Measurements from ENCODE around the gene ACAN. TPM values are rescaled to one million over a fixed set of nuclear protein-coding genes. Genes with fewer than 3 reads are reported as not detected.

Gene ACAN
- total RNA-seq, 1 donor from 2014 or later, result 113 TPM

GRCh38 chr15:88839146-88839545, 35.9 kb downstream of the ACAN start:
- H3K4me3 ChIP-seq, result no peak overlapping the region
- intact Hi-C loops (cut with DNase I), result no loop called here
- H3K36me3 ChIP-seq, result peaks cover 2 to 28% of the 10 kb centered on the region in 2 donors
- no peak for TF ChIP-seq CTCF (IDR thresholded peaks at IDR 0.05)
- no peaks in the 10 kb centered on the region for H3K9me3 ChIP-seq
- H3K4me1 ChIP-seq, result peaks cover 0 to 2% of the 10 kb centered on the region in 2 donors
- H3K27me3 ChIP-seq, result no peaks in the 10 kb centered on the region
- H3K27ac ChIP-seq, result no peak overlapping the region
- no peak for DNase-seq (ENCODE audit: low spot score in 2 of 2)

GRCh38 chr15:88839961-88840360, 36.7 kb downstream of the ACAN start:
- Histone ChIP-seq H3K27ac (no peak overlapping the region), H3K36me3 (peaks cover 2 to 28% of the 10 kb centered on the region in 2 donors), H3K9me3 (no peaks in the 10 kb centered on the region), H3K4me1 (no peaks in the 10 kb centered on the region), H3K27me3 (no peaks in the 10 kb centered on the region), H3K4me3 (no peak overlapping the region)
- TF ChIP-seq CTCF (IDR thresholded peaks at IDR 0.05), result no peak
- intact Hi-C loops (cut with DNase I), result no loop called here
- DNase-seq (ENCODE audit: low spot score in 2 of 2), result no peak

GRCh38 chr15:88841236-88841635, 38.0 kb downstream of the ACAN start:
- H3K4me3 ChIP-seq, result no peak overlapping the region
- DNase-seq (ENCODE audit: low spot score in 2 of 2), result no peak
- H3K4me1 ChIP-seq, result no peaks in the 10 kb centered on the region
- intact Hi-C loops (cut with DNase I), result no loop called here
- H3K27ac ChIP-seq, result no peak overlapping the region
- no peaks in the 10 kb centered on the region for H3K9me3 ChIP-seq
- TF ChIP-seq CTCF (IDR thresholded peaks at IDR 0.05), result no peak
- no peaks in the 10 kb centered on the region for H3K27me3 ChIP-seq
- H3K36me3 ChIP-seq, result peaks cover 2 to 28% of the 10 kb centered on the region in 2 donors

GRCh38 chr15:88842156-88842555, 38.9 kb downstream of the ACAN start:
- intact Hi-C loops (cut with DNase I), result no loop called here
- Histone ChIP-seq H3K27me3 (no peaks in the 10 kb centered on the region), H3K36me3 (peaks cover 7 to 28% of the 10 kb centered on the region in 2 donors), H3K4me1 (no peaks in the 10 kb centered on the region), H3K4me3 (no peak overlapping the region), H3K9me3 (no peaks in the 10 kb centered on the region), H3K27ac (no peak overlapping the region)
- no peak for DNase-seq (ENCODE audit: low spot score in 2 of 2)
- TF ChIP-seq CTCF (IDR thresholded peaks at IDR 0.05), result no peak

- no peaks in the 10 kb centered on the region for H3K4me1 ChIP-seq
- H3K4me3 ChIP-seq, result no peak overlapping the region
- H3K27me3 ChIP-seq, result no peaks in the 10 kb centered on the region
- intact Hi-C loops (cut with DNase I), result no loop called here
- peaks cover 9 to 28% of the 10 kb centered on the region in 2 donors for H3K36me3 ChIP-seq
- H3K9me3 ChIP-seq, result no peaks in the 10 kb centered on the region
- no peak for DNase-seq (ENCODE audit: low spot score in 2 of 2)
- no peak overlapping the region for H3K27ac ChIP-seq
- no peak for TF ChIP-seq CTCF (IDR thresholded peaks at IDR 0.05)
Observed at GRCh38 chr15:88843334-88843733, 40.1 kb downstream of the ACAN start.

GRCh38 chr15:88844749-88845386, 41.6 kb downstream of the ACAN start:
- H3K4me3 ChIP-seq, result no peak overlapping the region
- no peak overlapping the region for H3K27ac ChIP-seq
- intact Hi-C loops (cut with DNase I), result no loop called here
- no peak for TF ChIP-seq CTCF (IDR thresholded peaks at IDR 0.05)
- H3K36me3 ChIP-seq, result peaks cover 9 to 23% of the 10 kb centered on the region in 2 donors
- H3K27me3 ChIP-seq, result no peaks in the 10 kb centered on the region
- H3K4me1 ChIP-seq, result no peaks in the 10 kb centered on the region
- no peaks in the 10 kb centered on the region for H3K9me3 ChIP-seq
- DNase-seq (ENCODE audit: low spot score in 2 of 2), result no peak

Data from ascending aorta (tissue), 2 donors.